RWPE1 (cell line): ENCODE results near the gene SCUBE3.
A peak's percentile ranks its signal among the peaks of the same experiment; 100 is the strongest.

ENCODE experiments used
- CTCF ChIA-PET: fragments of 350-600 bp; sonication (Branson Sonifier 250); formaldehyde crosslinking; extraction: SDS; loops from one replicate; lab custom pipeline; 2021; lab: Yijun Ruan, JAX
- POLR2A ChIA-PET: fragments of 400-600 bp; formaldehyde crosslinking; extraction: SDS; loops from one replicate; lab custom pipeline; 2020; ENCODE audit warnings: antibody characterized with exemption; ENCODE audit not compliant: low non-redundant PET; lab: Yijun Ruan, JAX
- DNase-seq: peaks from one replicate; pipeline ENCODE4 v3.0.0; 2012; ENCODE audit warnings: low spot score
- H3K27ac ChIP-seq: fragments of 450-650 bp; 2 replicates; pipeline ENCODE4 v1.5.1; 2017
- TF ChIP-seq, protein P1 (sequence below): fragments of 450-650 bp; conservative IDR thresholded peaks from 2 replicates; pipeline ENCODE4 v1.5.1; 2017; ENCODE audit warnings: low read depth, mild to moderate bottlenecking

The SCUBE3 gene

DNA sequence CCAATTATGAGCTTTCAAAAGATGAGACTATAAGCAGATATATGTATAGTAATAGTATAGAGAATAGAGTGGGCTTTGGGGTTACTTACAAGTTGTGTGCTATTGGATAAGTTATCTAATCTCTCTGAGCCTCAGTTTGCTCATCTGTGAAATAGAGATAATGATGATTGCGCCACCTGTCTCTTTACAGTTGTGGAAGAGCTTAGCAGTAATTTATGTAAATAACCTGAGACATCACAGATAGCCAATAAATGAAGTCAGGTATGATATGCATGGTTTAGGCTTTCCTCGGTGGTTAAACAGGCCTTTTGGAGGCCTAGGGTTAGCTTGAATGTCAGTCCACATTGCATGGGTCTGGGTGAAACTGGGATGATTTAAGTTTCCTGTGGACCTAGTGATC lies 29.8 kb upstream of the SCUBE3 start:
- no peak overlapping the region for H3K27ac ChIP-seq
- POLR2A ChIA-PET = no interaction called here
- CTCF ChIA-PET = interaction anchor here (0.6 kb wide), 1 partner anchor 934 kb away, joined by 4 read pairs; no protein-coding TSS in a partner anchor
- no peak for DNase-seq
- TF ChIP-seq, protein P1, sequence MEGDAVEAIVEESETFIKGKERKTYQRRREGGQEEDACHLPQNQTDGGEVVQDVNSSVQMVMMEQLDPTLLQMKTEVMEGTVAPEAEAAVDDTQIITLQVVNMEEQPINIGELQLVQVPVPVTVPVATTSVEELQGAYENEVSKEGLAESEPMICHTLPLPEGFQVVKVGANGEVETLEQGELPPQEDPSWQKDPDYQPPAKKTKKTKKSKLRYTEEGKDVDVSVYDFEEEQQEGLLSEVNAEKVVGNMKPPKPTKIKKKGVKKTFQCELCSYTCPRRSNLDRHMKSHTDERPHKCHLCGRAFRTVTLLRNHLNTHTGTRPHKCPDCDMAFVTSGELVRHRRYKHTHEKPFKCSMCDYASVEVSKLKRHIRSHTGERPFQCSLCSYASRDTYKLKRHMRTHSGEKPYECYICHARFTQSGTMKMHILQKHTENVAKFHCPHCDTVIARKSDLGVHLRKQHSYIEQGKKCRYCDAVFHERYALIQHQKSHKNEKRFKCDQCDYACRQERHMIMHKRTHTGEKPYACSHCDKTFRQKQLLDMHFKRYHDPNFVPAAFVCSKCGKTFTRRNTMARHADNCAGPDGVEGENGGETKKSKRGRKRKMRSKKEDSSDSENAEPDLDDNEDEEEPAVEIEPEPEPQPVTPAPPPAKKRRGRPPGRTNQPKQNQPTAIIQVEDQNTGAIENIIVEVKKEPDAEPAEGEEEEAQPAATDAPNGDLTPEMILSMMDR = no peak

DNA sequence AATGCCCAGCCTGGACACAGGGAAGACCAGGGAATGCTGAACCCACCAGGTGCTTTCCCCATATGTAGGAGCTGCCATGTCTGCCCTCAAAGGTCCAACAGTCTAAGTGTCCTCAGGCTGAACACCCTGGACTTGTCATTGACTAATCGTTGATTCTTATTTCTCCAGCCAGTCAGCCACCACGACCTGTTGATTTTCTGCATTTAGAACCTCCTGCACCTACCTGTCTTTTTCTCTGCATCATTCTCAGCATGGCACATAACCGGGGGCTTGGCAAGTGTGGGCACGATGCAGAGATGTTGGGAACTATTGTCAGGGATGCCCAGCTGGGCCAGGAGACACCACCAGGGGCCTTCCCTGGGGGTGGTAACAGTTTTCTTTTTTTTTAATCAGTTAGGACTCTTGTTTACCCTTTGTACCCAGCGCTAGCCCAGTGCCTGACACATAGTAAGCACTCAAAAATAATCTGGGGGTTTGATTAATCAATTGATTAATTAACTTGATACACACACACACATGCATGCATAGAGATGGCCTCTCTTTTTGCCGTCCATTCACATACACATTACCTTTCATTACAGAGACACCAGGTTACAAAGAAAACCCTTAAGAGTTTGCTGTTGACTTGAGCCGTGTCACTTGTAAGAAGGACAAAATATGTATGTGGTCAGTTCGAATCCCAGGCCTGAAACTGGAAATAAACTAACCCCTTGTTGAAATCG lies 29.0 kb upstream of the SCUBE3 start:
- CTCF ChIA-PET = interaction anchor here (1.1 kb wide), 1 partner anchor 56 kb away, joined by 3 read pairs; no protein-coding TSS in a partner anchor
- POLR2A ChIA-PET = no interaction called here
- DNase-seq = no peak
- no peak overlapping the region for H3K27ac ChIP-seq
- TF ChIP-seq, protein P1 = no peak

DNA sequence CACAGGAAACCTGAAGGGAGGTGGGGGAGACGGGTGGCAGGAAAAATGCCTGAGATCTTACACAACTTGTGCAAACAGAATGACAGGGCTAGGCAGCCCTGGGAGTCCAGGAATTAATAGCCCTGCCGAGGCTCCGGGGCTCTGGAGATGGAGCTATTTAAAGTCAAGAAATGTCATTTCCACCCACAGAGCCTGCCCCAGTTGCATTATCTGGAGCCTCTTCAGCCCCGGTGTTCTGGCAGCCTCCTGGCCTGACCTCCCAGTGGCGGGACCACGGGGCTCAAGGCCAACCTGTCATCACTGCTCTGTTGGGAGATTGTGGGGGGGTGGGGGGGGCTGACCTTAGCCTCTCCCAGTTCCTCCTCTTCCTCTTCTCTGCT lies 28.5 kb upstream of the SCUBE3 start:
- H3K27ac ChIP-seq = peak overlapping the region; percentile 13; the same call in 1 of the 2 replicates
- CTCF ChIA-PET = interaction anchor here (1.1 kb wide), 1 partner anchor 55 kb away, joined by 3 read pairs; no protein-coding TSS in a partner anchor
- DNase-seq = peak; percentile 50
- TF ChIP-seq, protein P1 = no peak
- POLR2A ChIA-PET = no interaction called here

DNA sequence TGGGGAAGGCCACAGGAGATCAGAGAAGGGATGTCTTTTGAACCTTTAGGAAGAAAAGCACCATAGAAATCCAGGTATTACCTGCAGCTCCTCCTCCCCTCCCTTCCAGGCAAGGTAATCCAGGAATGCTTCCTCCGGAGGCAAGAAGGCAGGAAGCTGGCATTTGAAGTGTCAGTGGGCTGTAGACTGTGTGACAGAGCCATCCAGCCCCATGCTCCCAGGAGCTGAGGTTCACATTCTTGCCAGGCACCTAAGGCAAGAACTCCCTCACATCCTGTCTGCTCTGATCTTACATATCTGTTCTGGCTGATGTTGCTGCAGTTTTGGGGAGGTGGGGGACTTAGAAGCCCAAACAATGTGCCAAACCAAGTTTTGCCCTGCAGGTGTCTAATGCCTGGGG lies 27.8 kb upstream of the SCUBE3 start:
- CTCF ChIA-PET = interaction anchor here (1.1 kb wide), 1 partner anchor 55 kb away, joined by 3 read pairs; no protein-coding TSS in a partner anchor
- TF ChIP-seq, protein P1 = no peak
- no peak for DNase-seq
- POLR2A ChIA-PET = no interaction called here
- H3K27ac ChIP-seq = no peak overlapping the region

DNA sequence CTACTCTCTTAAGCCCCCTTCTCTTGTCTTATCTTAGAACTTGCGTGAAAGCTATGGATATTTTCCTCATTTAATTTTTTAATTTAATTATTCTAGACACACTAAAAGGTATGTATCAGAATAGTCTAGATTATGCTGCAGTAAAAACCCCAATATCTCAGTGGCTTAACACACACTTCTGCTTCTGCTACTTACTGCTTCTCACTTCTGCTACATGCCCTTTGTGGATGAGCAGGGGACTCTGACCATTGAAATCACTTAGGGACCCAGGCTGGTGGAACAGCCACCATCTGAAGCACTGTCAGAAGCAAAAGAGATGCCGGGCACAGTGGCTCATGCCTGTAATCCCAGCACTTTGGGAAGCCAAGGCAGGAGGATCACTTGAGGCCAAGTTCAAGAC lies 27.2 kb upstream of the SCUBE3 start:
- H3K27ac ChIP-seq = no peak overlapping the region
- POLR2A ChIA-PET = no interaction called here
- no peak for DNase-seq
- CTCF ChIA-PET = no interaction called here
- TF ChIP-seq, protein P1 = no peak

DNA sequence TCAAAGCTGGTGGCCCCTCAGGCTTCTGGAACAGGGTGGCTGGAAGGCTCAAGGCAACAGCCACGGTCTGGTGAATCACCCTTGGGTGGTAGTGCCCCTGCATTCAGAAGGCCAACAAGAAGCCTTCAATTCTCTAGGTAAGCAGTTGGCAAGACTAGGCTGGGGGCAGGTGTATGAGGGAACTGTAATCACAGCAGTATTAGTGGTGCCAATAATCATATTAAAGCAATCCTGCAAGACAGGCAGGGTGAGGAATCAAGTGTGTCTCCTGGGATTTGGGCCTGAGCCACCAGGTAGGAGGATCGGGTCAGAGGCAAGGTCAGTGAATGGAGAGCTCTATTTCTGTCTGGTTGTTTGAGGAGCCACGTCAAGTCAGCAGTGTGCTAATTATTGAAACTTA lies 24.9 kb upstream of the SCUBE3 start:
- ChIA-PET POLR2A (no interaction called here), CTCF (interaction anchor here (0.6 kb wide), 1 partner anchor 43 kb away, joined by 3 read pairs; no protein-coding TSS in a partner anchor)
- TF ChIP-seq, protein P1 = no peak
- H3K27ac ChIP-seq = no peak overlapping the region
- DNase-seq = no peak
